ENCODE data around the gene SLC8A3. TPM values are rescaled to one million over a fixed set of nuclear protein-coding genes. Genes with fewer than 3 reads are reported as not detected.

SLC8A3 gene
- polyA plus RNA-seq, 3 donors = 0.01 TPM; not detected in 2

- H3K27ac Mint-ChIP-seq = no peak overlapping the region
- Histone ChIP-seq H3K4me2 (replicated peaks; ENCODE audit: extremely low read depth, low read length, poor library complexity, severe bottlenecking) (no peak overlapping the region), H2AFZ (ENCODE audit: insufficient read depth, low read depth, low read length, poor library complexity, severe bottlenecking) (no peak overlapping the region), H3K36me3 (replicated peaks in 1 of 2; ENCODE audit: control insufficient read depth in 1 of 2, insufficient read depth in 2 of 2, low read length in 2 of 2) (no peaks in the 10 kb centered on the region), H3K9me3 (replicated peaks in 1 of 2; ENCODE audit: control insufficient read depth in 1 of 2, insufficient read depth in 1 of 2, low read length in 2 of 2) (no peaks in the 10 kb centered on the region), H3K79me2 (ENCODE audit: insufficient read depth, low read length) (no peaks in the 10 kb centered on the region), H3K4me1 (ENCODE audit: control insufficient read depth in 1 of 2, insufficient read depth in 2 of 2, low read length in 2 of 2) (no peaks in the 10 kb centered on the region), H3K9ac (ENCODE audit: insufficient read depth, low read length, poor library complexity, severe bottlenecking) (no peak overlapping the region), H3K4me3 (replicated peaks in 1 of 3; ENCODE audit: low read depth in 2 of 3, low read length in 3 of 3) (no peak overlapping the region), H3K27me3 (ENCODE audit: control insufficient read depth in 2 of 2, insufficient read depth in 2 of 2, low read length in 2 of 2) (no peaks in the 10 kb centered on the region), H3K27ac (ENCODE audit: low read depth in 1 of 2, low read length in 2 of 2) (no peak overlapping the region), H4K20me1 (ENCODE audit: insufficient read depth, low read length) (no peaks in the 10 kb centered on the region)
- H3K4me1 Mint-ChIP-seq = no peaks in the 10 kb centered on the region
- DNase-seq = no peak
- H3K27me3 Mint-ChIP-seq (ENCODE audit: low read depth in 3 of 3) = peaks cover 5 to 7% (median 5%) of the 10 kb centered on the region in 3 donors
- WGBS (ENCODE audit: insufficient coverage) = no CpG with 5 or more reads among the region's 1 CpG
- TF ChIP-seq CTCF (IDR thresholded peaks at IDR 0.05) = no peak
- intact Hi-C loops (cut with micrococcal nuclease) = no loop called here
- H3K9me3 Mint-ChIP-seq = no peaks in the 10 kb centered on the region
- H3K36me3 Mint-ChIP-seq = no peaks in the 10 kb centered on the region
- H3K4me3 Mint-ChIP-seq = no peak overlapping the region
Measured at GRCh38 chr14:70036665-70037064, 152.1 kb downstream of the SLC8A3 start.

GRCh38 chr14:70034257-70034656 lies 154.5 kb downstream of the SLC8A3 start:
- Mint-ChIP-seq H3K27me3 (ENCODE audit: low read depth in 3 of 3) (peaks cover 1 to 9% (median 4%) of the 10 kb centered on the region in 3 donors), H3K4me1 (no peaks in the 10 kb centered on the region), H3K9me3 (no peaks in the 10 kb centered on the region), H3K4me3 (no peak overlapping the region), H3K27ac (no peak overlapping the region), H3K36me3 (no peaks in the 10 kb centered on the region)
- H2AFZ ChIP-seq (ENCODE audit: insufficient read depth, low read depth, low read length, poor library complexity, severe bottlenecking) = no peak overlapping the region
- H3K4me3 ChIP-seq (replicated peaks in 1 of 3; ENCODE audit: low read depth in 2 of 3, low read length in 3 of 3) = no peak overlapping the region
- no peaks in the 10 kb centered on the region for H3K9me3 ChIP-seq (replicated peaks in 1 of 2; ENCODE audit: control insufficient read depth in 1 of 2, insufficient read depth in 1 of 2, low read length in 2 of 2)
- no peak overlapping the region for H3K27ac ChIP-seq (ENCODE audit: low read depth in 1 of 2, low read length in 2 of 2)
- no peaks in the 10 kb centered on the region for H3K36me3 ChIP-seq (replicated peaks in 1 of 2; ENCODE audit: control insufficient read depth in 1 of 2, insufficient read depth in 2 of 2, low read length in 2 of 2)
- DNase-seq = no peak
- no peak overlapping the region for H3K4me2 ChIP-seq (replicated peaks; ENCODE audit: extremely low read depth, low read length, poor library complexity, severe bottlenecking)
- intact Hi-C loops (cut with micrococcal nuclease) = no loop called here
- H3K27me3 ChIP-seq (ENCODE audit: control insufficient read depth in 2 of 2, insufficient read depth in 2 of 2, low read length in 2 of 2) = no peaks in the 10 kb centered on the region
- no peak for TF ChIP-seq CTCF (IDR thresholded peaks at IDR 0.05)
- H3K9ac ChIP-seq (ENCODE audit: insufficient read depth, low read length, poor library complexity, severe bottlenecking) = no peak overlapping the region
- no peaks in the 10 kb centered on the region for H3K79me2 ChIP-seq (ENCODE audit: insufficient read depth, low read length)
- 86% methylated on average over 3 of the region's 3 CpGs for WGBS (ENCODE audit: insufficient coverage)
- H4K20me1 ChIP-seq (ENCODE audit: insufficient read depth, low read length) = no peaks in the 10 kb centered on the region
- no peaks in the 10 kb centered on the region for H3K4me1 ChIP-seq (ENCODE audit: control insufficient read depth in 1 of 2, insufficient read depth in 2 of 2, low read length in 2 of 2)

Data from CD14-positive monocyte (primary cell).